ENCODE data around the gene ACOX2.

Gene ACOX2

GRCh38 chr3:58555203-58555602 lies 18.2 kb upstream of the ACOX2 start:
- no peak overlapping the region for H3K27ac ChIP-seq
- H3K4me3 ChIP-seq (ENCODE audit: low read depth, low read length): no peak overlapping the region
- no peaks in the 10 kb centered on the region for H3K36me3 ChIP-seq (ENCODE audit: control insufficient read depth, insufficient read depth, low read length)
- H3K4me1 ChIP-seq: no peaks in the 10 kb centered on the region
- H2AFZ ChIP-seq: no peak overlapping the region
- no peaks in the 10 kb centered on the region for H3K79me2 ChIP-seq
- H3K9me3 ChIP-seq (ENCODE audit: control insufficient read depth, low read length): no peaks in the 10 kb centered on the region
- no peaks in the 10 kb centered on the region for H3K27me3 ChIP-seq (ENCODE audit: control insufficient read depth, insufficient read depth, low read length)
- H3K9ac ChIP-seq: no peak overlapping the region
- H3K4me2 ChIP-seq (ENCODE audit: low read length): no peak overlapping the region
- no peak for TF ChIP-seq CTCF (IDR thresholded peaks at IDR 0.05)

DNA sequence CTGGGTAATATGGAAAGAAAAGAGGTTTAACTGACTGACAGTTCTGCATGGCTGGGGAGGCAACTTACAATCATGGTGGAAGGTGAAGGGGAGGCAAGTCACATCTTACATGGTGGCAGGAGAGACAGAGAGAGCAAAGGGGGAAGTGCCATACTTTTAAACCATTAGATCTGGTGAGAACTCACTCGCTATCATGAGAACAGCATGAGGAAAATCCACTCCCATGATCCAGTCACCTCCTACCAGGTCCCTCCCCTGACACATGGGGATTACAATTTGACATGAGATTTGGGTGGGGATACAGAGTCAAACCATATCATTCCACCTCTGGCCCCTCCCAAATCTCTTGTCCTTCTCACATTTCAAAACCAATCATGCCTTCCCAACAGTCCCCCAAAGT lies 16.0 kb upstream of the ACOX2 start:
- no peaks in the 10 kb centered on the region for H3K9me3 ChIP-seq (ENCODE audit: control insufficient read depth, low read length)
- H3K4me3 ChIP-seq (ENCODE audit: low read depth, low read length): no peak overlapping the region
- no peaks in the 10 kb centered on the region for H3K27me3 ChIP-seq (ENCODE audit: control insufficient read depth, insufficient read depth, low read length)
- H3K9ac ChIP-seq: no peak overlapping the region
- no peak overlapping the region for H3K27ac ChIP-seq
- no peak overlapping the region for H3K4me2 ChIP-seq (ENCODE audit: low read length)
- H3K4me1 ChIP-seq: no peaks in the 10 kb centered on the region
- no peak for TF ChIP-seq CTCF (IDR thresholded peaks at IDR 0.05)
- H3K79me2 ChIP-seq: no peaks in the 10 kb centered on the region
- no peak overlapping the region for H2AFZ ChIP-seq
- no peaks in the 10 kb centered on the region for H3K36me3 ChIP-seq (ENCODE audit: control insufficient read depth, insufficient read depth, low read length)

DNA sequence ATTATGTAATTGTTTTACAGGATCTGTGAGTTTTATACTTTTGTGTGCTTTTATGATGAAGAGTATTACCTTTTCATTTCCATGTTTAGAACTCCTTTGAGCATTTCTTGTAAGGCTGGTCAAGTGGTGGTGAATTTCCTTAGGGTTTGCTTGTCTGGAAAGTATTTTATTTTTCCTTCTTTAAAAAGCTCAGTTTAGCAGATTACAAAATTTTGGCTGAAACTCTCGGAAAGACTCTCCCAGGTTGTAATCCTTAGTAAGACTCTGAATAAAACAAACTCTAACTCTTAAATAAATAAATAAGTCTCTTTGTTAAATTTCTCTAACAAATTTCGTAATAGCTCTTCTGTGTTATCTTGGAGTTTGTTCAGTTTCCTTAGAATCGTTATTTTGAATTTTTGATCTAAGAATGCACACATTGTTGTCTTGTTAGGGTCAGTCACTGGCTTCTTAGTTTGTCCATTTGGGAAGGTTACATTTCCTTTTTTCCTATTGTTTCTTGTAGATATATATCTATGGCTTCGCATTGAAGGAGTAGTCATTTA lies 14.7 kb upstream of the ACOX2 start:
- H3K4me3 ChIP-seq (ENCODE audit: low read depth, low read length): no peak overlapping the region
- H3K4me1 ChIP-seq: no peaks in the 10 kb centered on the region
- H3K36me3 ChIP-seq (ENCODE audit: control insufficient read depth, insufficient read depth, low read length): no peaks in the 10 kb centered on the region
- TF ChIP-seq CTCF (IDR thresholded peaks at IDR 0.05): no peak
- H3K9ac ChIP-seq: no peak overlapping the region
- H2AFZ ChIP-seq: no peak overlapping the region
- H3K27ac ChIP-seq: no peak overlapping the region
- no peaks in the 10 kb centered on the region for H3K27me3 ChIP-seq (ENCODE audit: control insufficient read depth, insufficient read depth, low read length)
- H3K9me3 ChIP-seq (ENCODE audit: control insufficient read depth, low read length): no peaks in the 10 kb centered on the region
- no peak overlapping the region for H3K4me2 ChIP-seq (ENCODE audit: low read length)
- H3K79me2 ChIP-seq: no peaks in the 10 kb centered on the region

- Histone ChIP-seq H3K27me3 (ENCODE audit: control insufficient read depth, insufficient read depth, low read length) (no peaks in the 10 kb centered on the region), H3K4me2 (ENCODE audit: low read length) (no peak overlapping the region), H3K9me3 (ENCODE audit: control insufficient read depth, low read length) (no peaks in the 10 kb centered on the region), H2AFZ (no peak overlapping the region), H3K4me1 (no peaks in the 10 kb centered on the region), H3K27ac (no peak overlapping the region), H3K36me3 (ENCODE audit: control insufficient read depth, insufficient read depth, low read length) (no peaks in the 10 kb centered on the region), H3K79me2 (no peaks in the 10 kb centered on the region), H3K9ac (no peak overlapping the region), H3K4me3 (ENCODE audit: low read depth, low read length) (no peak overlapping the region)
- no peak for TF ChIP-seq CTCF (IDR thresholded peaks at IDR 0.05)
These were observed 7.6 kb upstream of the ACOX2 start for GRCh38 chr3:58544541-58544940.

- no peak overlapping the region for H2AFZ ChIP-seq
- no peak for TF ChIP-seq CTCF (IDR thresholded peaks at IDR 0.05)
These were observed 3.3 kb upstream of the ACOX2 start for GRCh38 chr3:58540176-58540858.

More at GRCh38 chr3:58540176-58540858, 3.3 kb upstream of the ACOX2 start:
- Histone ChIP-seq H3K4me3 (ENCODE audit: low read depth, low read length) (no peak overlapping the region), H3K9me3 (ENCODE audit: control insufficient read depth, low read length) (no peaks in the 10 kb centered on the region), H3K9ac (no peak overlapping the region), H3K27ac (no peak overlapping the region), H3K4me2 (ENCODE audit: low read length) (no peak overlapping the region), H3K36me3 (ENCODE audit: control insufficient read depth, insufficient read depth, low read length) (no peaks in the 10 kb centered on the region), H3K79me2 (peaks cover 3% of the 10 kb centered on the region), H3K4me1 (peaks cover 23% of the 10 kb centered on the region), H3K27me3 (ENCODE audit: control insufficient read depth, insufficient read depth, low read length) (no peaks in the 10 kb centered on the region)

Measured in parathyroid adenoma (tissue), 2 donors.